Brain microvascular endothelial cell (primary cell): Measurements from ENCODE around the gene TMEM33.

ENCODE experiments used
- DNase-seq: peaks from one replicate; pipeline ENCODE4 v3.0.0-alpha.2; 2020
- H3K27ac ChIP-seq: fragments of 250-450 bp; sonication (Bioruptor Pico); 2 replicates; pipeline ENCODE4 v1.5.1; 2020; ENCODE audit warnings: mild to moderate bottlenecking, moderate library complexity
- H3K27me3 ChIP-seq: fragments of 250-450 bp; sonication (Bioruptor Pico); replicated peaks from 2 replicates; pipeline ENCODE4 v1.5.1; 2020; ENCODE audit warnings: mild to moderate bottlenecking
- H3K36me3 ChIP-seq: fragments of 250-450 bp; sonication (Bioruptor Pico); replicated peaks from 2 replicates; pipeline ENCODE4 v1.5.1; 2020; ENCODE audit warnings: mild to moderate bottlenecking
- H3K4me3 ChIP-seq: 2 replicates; pipeline ENCODE4 v1.5.1; 2011; ENCODE audit warnings: low read depth, mild to moderate bottlenecking, control low read depth, low read length, moderate library complexity
- CTCF ChIP-seq: IDR thresholded peaks from 2 replicates; pipeline ENCODE4 v1.5.1; 2011; ENCODE audit warnings: low read depth, mild to moderate bottlenecking, moderate library complexity, low read length, control low read depth, inconsistent platforms; ENCODE audit errors: missing control alignments
- in situ Hi-C: cut with HindIII; loops from 2 replicates; pipeline ENCODE4 v1.10.0; 2017; ENCODE audit warnings: low sequenced_read_pairs, low pct_ligation_motif_present

Gene TMEM33

GRCh38 chr4:41982716-41983115 lies 47.5 kb downstream of the TMEM33 start:
- Histone ChIP-seq H3K36me3 (no peaks in the 10 kb centered on the region), H3K27ac (no peak overlapping the region), H3K27me3 (no peaks in the 10 kb centered on the region), H3K4me3 (no peak overlapping the region)
- in situ Hi-C loops, result no loop called here
- no peak for DNase-seq
- TF ChIP-seq CTCF, result no peak

GRCh38 chr4:41985151-41985550 lies 49.9 kb downstream of the TMEM33 start:
- TF ChIP-seq CTCF, result no peak
- in situ Hi-C loops, result no loop called here
- Histone ChIP-seq H3K27me3 (no peaks in the 10 kb centered on the region), H3K36me3 (no peaks in the 10 kb centered on the region), H3K27ac (no peak overlapping the region), H3K4me3 (no peak overlapping the region)
- DNase-seq, result no peak

- Histone ChIP-seq H3K27ac (peak overlapping the region; percentile 76), H3K4me3 (peak overlapping the region; percentile 89), H3K27me3 (no peaks in the 10 kb centered on the region), H3K36me3 (no peaks in the 10 kb centered on the region)
- TF ChIP-seq CTCF, result no peak
- in situ Hi-C loops, result no loop called here
- no peak for DNase-seq
Measured at GRCh38 chr4:41989994-41990364, 54.8 kb downstream of the TMEM33 start.

GRCh38 chr4:41990365-41991111 lies 55.3 kb downstream of the TMEM33 start, which contains the start of gene SLC30A9:
Gene SLC30A9, plus strand, starts transcription at chr4:41990530. Its CDS starts 122 bp downstream, at chr4:41990652.
- Histone ChIP-seq H3K4me3 (peak within 1 kb of the TSS; percentile 89), H3K36me3 (no peaks in the 10 kb centered on the region), H3K27me3 (no peaks in the 10 kb centered on the region), H3K27ac (peak within 1 kb of the TSS; percentile 76)
- peak; percentile 60 for TF ChIP-seq CTCF
- peak; percentile 92 for DNase-seq
- in situ Hi-C loops, result no loop called here

GRCh38 chr4:41991916-41992767 lies 56.9 kb downstream of the TMEM33 start:
- Histone ChIP-seq H3K4me3 (no peak overlapping the region), H3K27ac (no peak overlapping the region), H3K36me3 (no peaks in the 10 kb centered on the region), H3K27me3 (no peaks in the 10 kb centered on the region)
- DNase-seq, result no peak
- no peak for TF ChIP-seq CTCF
- in situ Hi-C loops, result no loop called here
